ENCODE data around the gene LSG1.

DNA sequence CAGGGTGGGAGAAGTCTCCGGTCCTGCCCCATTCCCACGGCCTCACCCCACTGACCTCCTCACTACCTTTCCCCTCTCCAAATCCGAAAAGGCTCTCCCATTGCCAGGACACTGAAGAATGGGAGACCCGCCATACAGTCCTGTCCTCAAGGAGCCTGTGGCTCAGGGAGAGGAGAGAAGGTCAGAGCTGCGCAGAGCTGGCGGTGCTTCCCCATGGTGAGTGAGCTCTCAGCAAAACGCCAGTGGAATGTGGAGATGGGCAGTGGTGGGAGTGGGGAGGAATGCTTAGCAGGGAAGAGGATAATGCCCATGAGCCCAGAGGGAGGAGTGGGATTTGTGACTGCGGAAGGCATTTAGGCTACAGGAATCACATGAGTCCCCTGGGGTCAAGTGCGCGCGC, 33.8 kb upstream of the LSG1 start:
- TF ChIP-seq, protein P1, sequence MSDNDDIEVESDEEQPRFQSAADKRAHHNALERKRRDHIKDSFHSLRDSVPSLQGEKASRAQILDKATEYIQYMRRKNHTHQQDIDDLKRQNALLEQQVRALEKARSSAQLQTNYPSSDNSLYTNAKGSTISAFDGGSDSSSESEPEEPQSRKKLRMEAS (IDR thresholded peaks at IDR 0.05), result no peak
- TF ChIP-seq NFIC (IDR thresholded peaks at IDR 0.05) (no peak), TAF1 (IDR thresholded peaks at IDR 0.05; ENCODE audit: low read depth) (no peak), EP300 (IDR thresholded peaks at IDR 0.05; ENCODE audit: borderline replicate concordance) (no peak), RAD21 (IDR thresholded peaks at IDR 0.05; ENCODE audit: low read depth) (no peak), ZBTB7A (IDR thresholded peaks at IDR 0.05; ENCODE audit: low read depth) (no peak)
- TF ChIP-seq, protein P2, sequence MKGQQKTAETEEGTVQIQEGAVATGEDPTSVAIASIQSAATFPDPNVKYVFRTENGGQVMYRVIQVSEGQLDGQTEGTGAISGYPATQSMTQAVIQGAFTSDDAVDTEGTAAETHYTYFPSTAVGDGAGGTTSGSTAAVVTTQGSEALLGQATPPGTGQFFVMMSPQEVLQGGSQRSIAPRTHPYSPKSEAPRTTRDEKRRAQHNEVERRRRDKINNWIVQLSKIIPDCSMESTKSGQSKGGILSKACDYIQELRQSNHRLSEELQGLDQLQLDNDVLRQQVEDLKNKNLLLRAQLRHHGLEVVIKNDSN (IDR thresholded peaks at IDR 0.05), result no peak
- TF ChIP-seq, protein P3, sequence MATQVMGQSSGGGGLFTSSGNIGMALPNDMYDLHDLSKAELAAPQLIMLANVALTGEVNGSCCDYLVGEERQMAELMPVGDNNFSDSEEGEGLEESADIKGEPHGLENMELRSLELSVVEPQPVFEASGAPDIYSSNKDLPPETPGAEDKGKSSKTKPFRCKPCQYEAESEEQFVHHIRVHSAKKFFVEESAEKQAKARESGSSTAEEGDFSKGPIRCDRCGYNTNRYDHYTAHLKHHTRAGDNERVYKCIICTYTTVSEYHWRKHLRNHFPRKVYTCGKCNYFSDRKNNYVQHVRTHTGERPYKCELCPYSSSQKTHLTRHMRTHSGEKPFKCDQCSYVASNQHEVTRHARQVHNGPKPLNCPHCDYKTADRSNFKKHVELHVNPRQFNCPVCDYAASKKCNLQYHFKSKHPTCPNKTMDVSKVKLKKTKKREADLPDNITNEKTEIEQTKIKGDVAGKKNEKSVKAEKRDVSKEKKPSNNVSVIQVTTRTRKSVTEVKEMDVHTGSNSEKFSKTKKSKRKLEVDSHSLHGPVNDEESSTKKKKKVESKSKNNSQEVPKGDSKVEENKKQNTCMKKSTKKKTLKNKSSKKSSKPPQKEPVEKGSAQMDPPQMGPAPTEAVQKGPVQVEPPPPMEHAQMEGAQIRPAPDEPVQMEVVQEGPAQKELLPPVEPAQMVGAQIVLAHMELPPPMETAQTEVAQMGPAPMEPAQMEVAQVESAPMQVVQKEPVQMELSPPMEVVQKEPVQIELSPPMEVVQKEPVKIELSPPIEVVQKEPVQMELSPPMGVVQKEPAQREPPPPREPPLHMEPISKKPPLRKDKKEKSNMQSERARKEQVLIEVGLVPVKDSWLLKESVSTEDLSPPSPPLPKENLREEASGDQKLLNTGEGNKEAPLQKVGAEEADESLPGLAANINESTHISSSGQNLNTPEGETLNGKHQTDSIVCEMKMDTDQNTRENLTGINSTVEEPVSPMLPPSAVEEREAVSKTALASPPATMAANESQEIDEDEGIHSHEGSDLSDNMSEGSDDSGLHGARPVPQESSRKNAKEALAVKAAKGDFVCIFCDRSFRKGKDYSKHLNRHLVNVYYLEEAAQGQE (IDR thresholded peaks at IDR 0.05; ENCODE audit: low read depth), result no peak

Data from Ishikawa (cell line).